GM12878 (cell line): ENCODE measurements around the gene TM6SF1. TPM values are rescaled to one million over a fixed set of nuclear protein-coding genes. Genes with fewer than 3 reads are reported as not detected.

ENCODE experiments used
- ATAC-seq: fragments of 200-7000 bp; cut with Tn5 transposase; 3 replicates; pipeline ENCODE4 v1.9.1; 2020; ENCODE audit warnings: mild to moderate bottlenecking, moderate library complexity
- BruUV-seq: library from RNA; stranded (reverse); fragments of 400-500 nt; replicated peaks from 2 replicates; lab custom pipeline; 2021; lab: Mats Ljungman, UMichigan
- CTCF ChIA-PET: fragments of 300-600 bp; sonication (Branson Sonifier 250); formaldehyde crosslinking; extraction: SDS; loops from one replicate; lab custom pipeline; 2021; ENCODE audit warnings: inconsistent platforms; lab: Yijun Ruan, JAX
- POLR2A ChIA-PET: fragments of 350-600 bp; formaldehyde crosslinking; extraction: SDS; loops from one replicate; lab custom pipeline; 2021; ENCODE audit warnings: inconsistent platforms; lab: Charles Lee
- RAD21 ChIA-PET: fragments of 300-600 bp; sonication (Branson Sonifier 250); formaldehyde crosslinking; loops from one replicate; lab custom pipeline; 2023; ENCODE audit warnings: antibody characterized with exemption; ENCODE audit not compliant: unreplicated experiment; lab: Charles Lee
- SMC1A ChIA-PET: fragments of 300-600 bp; sonication (Branson Sonifier 250); formaldehyde crosslinking; loops from one replicate; lab custom pipeline; 2023; ENCODE audit not compliant: unreplicated experiment, uncharacterized antibody; lab: Charles Lee
- DNase-seq: peaks from one replicate; pipeline ENCODE4 v3.0.0-alpha.2; 2011; ENCODE audit warnings: low read depth, low spot score
- FAIRE-seq: peaks from 3 replicates; lab custom pipeline; 2011; peaks lifted over from hg19 to GRCh38; lab: Jason Lieb, UNC
- H2AFZ ChIP-seq: 2 replicates; pipeline ENCODE4 v1.6.0; 2011; ENCODE audit warnings: low read depth, low read length, control low read depth; ENCODE audit not compliant: control insufficient read depth
- H3K27ac ChIP-seq: 2 replicates; pipeline ENCODE4 v1.5.1; 2011; ENCODE audit warnings: control low read depth; ENCODE audit not compliant: control insufficient read depth, insufficient read depth
- H3K27me3 ChIP-seq, 2 experiments: replicated peaks in 1 of 2; 2 replicates each; pipeline versions ENCODE4 v1.6.0 to v1.6.1; 2011; ENCODE audit warnings: low read length in 1 of 2; ENCODE audit not compliant: control insufficient read depth in 2 of 2, insufficient read depth in 2 of 2
- H3K36me3 ChIP-seq, 2 experiments: 2 replicates each; pipeline ENCODE4 v1.5.1; 2011; ENCODE audit warnings: low read length in 1 of 2; ENCODE audit not compliant: control insufficient read depth in 2 of 2, insufficient read depth in 2 of 2
- H3K4me1 ChIP-seq: 2 replicates; pipeline ENCODE4 v1.6.1; 2011; ENCODE audit warnings: mild to moderate bottlenecking, low read length, moderate library complexity, mixed read lengths; ENCODE audit not compliant: control insufficient read depth, insufficient read depth
- H3K4me2 ChIP-seq: 2 replicates; pipeline ENCODE4 v1.6.0; 2011; ENCODE audit warnings: control low read depth; ENCODE audit not compliant: control insufficient read depth, insufficient read depth
- H3K4me3 ChIP-seq: fragments of 200-600 bp; sonication (generic); 2 replicates; pipeline ENCODE4 v1.5.1; 2016
- H3K79me2 ChIP-seq: 2 replicates; pipeline ENCODE4 v1.6.0; 2011; ENCODE audit warnings: low read length; ENCODE audit not compliant: control insufficient read depth, insufficient read depth
- H3K9ac ChIP-seq: 2 replicates; pipeline ENCODE4 v1.8.0; 2011; ENCODE audit warnings: low read length, control low read depth, mixed read lengths; ENCODE audit not compliant: control insufficient read depth, insufficient read depth
- H3K9me3 ChIP-seq: replicated peaks from 3 replicates; pipeline ENCODE4 v1.5.1; 2011; ENCODE audit warnings: mild to moderate bottlenecking, low read length; ENCODE audit not compliant: control insufficient read depth, insufficient read depth
- H4K20me1 ChIP-seq: 2 replicates; pipeline ENCODE4 v1.6.0; 2011; ENCODE audit not compliant: control insufficient read depth, insufficient read depth
- DPF2 ChIP-seq: fragments of 450-650 bp; IDR thresholded peaks from 2 replicates; pipeline ENCODE4 v1.6.1; 2017; ENCODE audit warnings: mild to moderate bottlenecking
- MEF2B ChIP-seq: fragments of 450-650 bp; IDR thresholded peaks from 2 replicates; pipeline ENCODE4 v1.6.1; 2018; ENCODE audit warnings: mild to moderate bottlenecking, moderate library complexity; ENCODE audit not compliant: partially characterized antibody, poor library complexity, severe bottlenecking
- NFYA ChIP-seq: IDR thresholded peaks from 2 replicates; pipeline ENCODE4 v1.6.1; 2011; ENCODE audit warnings: low read depth, mild to moderate bottlenecking, low read length, improper control_type of control experiment, borderline replicate concordance
- NRF1 ChIP-seq: conservative IDR thresholded peaks from 2 replicates; pipeline ENCODE4 v1.6.1; 2011; ENCODE audit warnings: mild to moderate bottlenecking, low read depth, low read length, improper control_type of control experiment
- POLR2A ChIP-seq: IDR thresholded peaks from 2 replicates; pipeline ENCODE4 v1.6.1; 2011; ENCODE audit warnings: low read depth, mild to moderate bottlenecking, low read length
- RAD21 ChIP-seq: IDR thresholded peaks from 2 replicates; pipeline ENCODE4 v1.6.1; 2011; ENCODE audit warnings: mild to moderate bottlenecking, low read depth, low read length, moderate library complexity; ENCODE audit not compliant: insufficient read depth
- RCOR1 ChIP-seq: conservative IDR thresholded peaks from 2 replicates; pipeline ENCODE4 v1.6.1; 2012; ENCODE audit warnings: low read depth, low read length, improper control_type of control experiment
- SREBF1 ChIP-seq: IDR thresholded peaks from 2 replicates; pipeline ENCODE4 v1.6.1; 2012; ENCODE audit warnings: mild to moderate bottlenecking, low read length
- STAT3 ChIP-seq: IDR thresholded peaks from 2 replicates; pipeline ENCODE4 v1.6.1; 2011; ENCODE audit warnings: low read depth, low read length, improper control_type of control experiment
- TBL1XR1 ChIP-seq: IDR thresholded peaks from 2 replicates; pipeline ENCODE4 v1.6.1; 2012; ENCODE audit warnings: low read depth, low read length, improper control_type of control experiment
- WGBS: methylation state at CpG from one replicate; pipeline ENCODE4 v1.1.6; 2016; ENCODE audit warnings: low lambda C conversion rate; ENCODE audit not compliant: insufficient replicate concordance, insufficient coverage; ENCODE audit errors: missing lambda C conversion rate; 5-methylcytosine and 5-hydroxymethylcytosine counted together
- in situ Hi-C: fragments of 300-500 bp; cut with MboI; formaldehyde crosslinking; loops from 9 replicates; pipeline ENCODE4 v1.14.3; 2018; ENCODE audit warnings: mixed read lengths
- intact Hi-C: fragments of 100-400 bp; cut with micrococcal nuclease; formaldehyde crosslinking; loops from one replicate; pipeline ENCODE4 v1.14.2; 2022; ENCODE audit not compliant: unreplicated experiment
- polyA plus RNA-seq, 11 experiments: library from polyadenylated mRNA; depleted of rRNA in 4 of 11; unstranded in 6 of 11; stranded (reverse) in 5 of 11; fragments of >200 nt; fragmentation: Nextera tagmentation in 4 of 11; fragmentation: Illumina TruSeq in 1 of 11; extraction: Ambion mirVana in 4 of 11; extraction: Trizol in 1 of 11; gene quantifications; 1 replicate in 1 of 11; 2 replicates in 10 of 11; pipeline versions ENCODE4 v1.2.1 to v1.2.3, GENCODE V29; 2011 to 2016; ENCODE audit warnings: inconsistent platforms in 2 of 11, missing spikeins in 2 of 11, low read depth in 1 of 11
- total RNA-seq, 4 experiments: library from RNA; depleted of rRNA in 3 of 4; stranded (reverse); fragments of >200 nt in 3 of 4; fragmentation: Illumina TruSeq in 1 of 4; extraction: Trizol in 1 of 4; gene quantifications; 2 replicates each; pipeline versions ENCODE4 v1.2.1 to v1.2.3, GENCODE V29; 2013 to 2021
- TF ChIP-seq, protein P1 (sequence below): fragments of 450-650 bp; IDR thresholded peaks from 2 replicates; pipeline ENCODE4 v1.6.1; 2017; ENCODE audit warnings: mild to moderate bottlenecking
- TF ChIP-seq, protein P2 (sequence below): IDR thresholded peaks from 2 replicates; pipeline ENCODE4 v1.6.1; 2011; ENCODE audit warnings: mild to moderate bottlenecking, low read depth, low read length, moderate library complexity; ENCODE audit not compliant: insufficient replicate concordance
- TF ChIP-seq, protein P3 (sequence below): fragments of 450-650 bp; IDR thresholded peaks from 2 replicates; pipeline ENCODE4 v1.6.1; 2017; ENCODE audit warnings: low read depth, mild to moderate bottlenecking, moderate library complexity
- TF ChIP-seq, protein P4 (sequence below): fragments of 450-650 bp; IDR thresholded peaks from 2 replicates; pipeline ENCODE4 v1.6.1; 2017; ENCODE audit warnings: antibody characterized with exemption, mild to moderate bottlenecking, moderate library complexity

The TM6SF1 gene
- total and polyA plus RNA-seq, 10 of the 15 experiments (the other 5 are each of a cell fraction or from before 2014, with no cell fraction given), result 0.56 to 2.7 (median 1.2) TPM

DNA sequence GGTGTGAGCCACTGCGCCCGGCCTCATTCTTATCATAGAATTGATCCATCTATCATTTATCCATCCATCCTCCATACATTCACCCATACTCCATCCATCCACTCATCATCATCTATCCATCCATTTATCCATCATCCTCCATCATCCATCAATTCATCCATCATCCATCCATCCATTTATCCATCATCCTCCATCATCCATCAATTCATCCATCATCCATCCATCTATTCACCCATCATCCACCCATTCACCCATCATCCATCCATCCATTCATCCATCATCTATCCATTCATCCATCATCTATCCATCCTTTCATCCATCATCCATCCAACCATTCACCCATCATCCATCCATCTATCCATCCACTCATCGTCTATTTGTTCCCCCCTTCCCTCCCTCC lies 3.7 kb downstream of the TM6SF1 start (continued):
- TF ChIP-seq, protein P1, sequence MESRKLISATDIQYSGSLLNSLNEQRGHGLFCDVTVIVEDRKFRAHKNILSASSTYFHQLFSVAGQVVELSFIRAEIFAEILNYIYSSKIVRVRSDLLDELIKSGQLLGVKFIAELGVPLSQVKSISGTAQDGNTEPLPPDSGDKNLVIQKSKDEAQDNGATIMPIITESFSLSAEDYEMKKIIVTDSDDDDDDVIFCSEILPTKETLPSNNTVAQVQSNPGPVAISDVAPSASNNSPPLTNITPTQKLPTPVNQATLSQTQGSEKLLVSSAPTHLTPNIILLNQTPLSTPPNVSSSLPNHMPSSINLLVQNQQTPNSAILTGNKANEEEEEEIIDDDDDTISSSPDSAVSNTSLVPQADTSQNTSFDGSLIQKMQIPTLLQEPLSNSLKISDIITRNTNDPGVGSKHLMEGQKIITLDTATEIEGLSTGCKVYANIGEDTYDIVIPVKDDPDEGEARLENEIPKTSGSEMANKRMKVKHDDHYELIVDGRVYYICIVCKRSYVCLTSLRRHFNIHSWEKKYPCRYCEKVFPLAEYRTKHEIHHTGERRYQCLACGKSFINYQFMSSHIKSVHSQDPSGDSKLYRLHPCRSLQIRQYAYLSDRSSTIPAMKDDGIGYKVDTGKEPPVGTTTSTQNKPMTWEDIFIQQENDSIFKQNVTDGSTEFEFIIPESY, result no peak
- no peak for TF ChIP-seq RAD21
- no peak for TF ChIP-seq NFYA

DNA sequence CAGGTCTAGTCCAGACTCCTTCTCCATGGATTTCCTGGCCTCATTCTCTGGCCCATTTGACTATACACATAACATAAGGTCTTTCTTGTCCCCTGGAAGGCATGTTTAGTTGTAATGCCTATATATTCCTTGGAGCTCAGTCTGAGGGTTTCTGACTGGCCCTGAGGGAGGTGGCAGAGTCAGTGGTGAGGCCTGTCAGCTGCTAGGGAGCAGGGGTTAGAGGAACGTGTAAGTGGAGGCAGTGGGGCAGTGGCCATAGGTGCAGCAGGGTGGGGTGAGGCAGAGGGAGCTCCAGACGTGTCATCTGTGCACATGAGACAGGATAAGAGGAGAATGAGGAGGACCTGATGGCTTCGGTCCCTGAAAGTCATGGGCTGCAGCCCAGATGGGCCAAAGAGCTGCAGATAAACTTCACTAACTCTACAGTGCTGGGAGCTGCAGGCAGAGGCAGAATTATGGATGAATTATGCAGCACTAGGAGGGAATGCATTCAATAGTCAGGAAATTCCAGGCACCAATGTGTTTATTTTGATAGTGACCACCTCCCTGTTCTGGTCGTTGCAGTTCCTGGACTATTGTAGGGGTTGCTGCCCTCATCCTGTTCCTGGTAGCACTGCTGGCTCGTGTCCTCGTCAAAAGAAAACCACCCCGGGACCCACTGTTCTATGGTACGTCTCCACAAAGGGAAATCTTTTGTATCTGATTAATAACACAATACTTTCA lies 4.9 kb downstream of the TM6SF1 start:
- ATAC-seq, result no peak
- Histone ChIP-seq H3K79me2 (no peaks in the 10 kb centered on the region; the same call in 1 of the 2 replicates), H4K20me1 (no peaks in the 10 kb centered on the region), H3K4me3 (no peak overlapping the region), H3K4me1 (peaks cover 27% of the 10 kb centered on the region), H3K4me2 (no peak overlapping the region), H3K9me3 (no peaks in the 10 kb centered on the region), H3K27ac (no peak overlapping the region), H2AFZ (no peak overlapping the region), H3K27me3 (no peaks in the 10 kb centered on the region), H3K36me3 (peaks cover 0 to 1% of the 10 kb centered on the region in 2 experiments; a peak in 2 of 4 replicates), H3K9ac (no peak overlapping the region)
- POLR2A ChIA-PET, result no interaction called here
- SMC1A ChIA-PET, result no interaction called here
- intact Hi-C loops, result no loop called here
- BruUV-seq, result no TSS peak
- CTCF ChIA-PET, result no interaction called here
- TF ChIP-seq TBL1XR1, result no peak
- TF ChIP-seq POLR2A, result no peak
- TF ChIP-seq RCOR1, result no peak
- no peak for TF ChIP-seq SREBF1
- TF ChIP-seq, protein P2, sequence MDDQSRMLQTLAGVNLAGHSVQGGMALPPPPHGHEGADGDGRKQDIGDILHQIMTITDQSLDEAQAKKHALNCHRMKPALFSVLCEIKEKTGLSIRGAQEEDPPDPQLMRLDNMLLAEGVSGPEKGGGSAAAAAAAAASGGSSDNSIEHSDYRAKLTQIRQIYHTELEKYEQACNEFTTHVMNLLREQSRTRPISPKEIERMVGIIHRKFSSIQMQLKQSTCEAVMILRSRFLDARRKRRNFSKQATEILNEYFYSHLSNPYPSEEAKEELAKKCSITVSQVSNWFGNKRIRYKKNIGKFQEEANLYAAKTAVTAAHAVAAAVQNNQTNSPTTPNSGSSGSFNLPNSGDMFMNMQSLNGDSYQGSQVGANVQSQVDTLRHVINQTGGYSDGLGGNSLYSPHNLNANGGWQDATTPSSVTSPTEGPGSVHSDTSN, result no peak
- TF ChIP-seq, protein P3, sequence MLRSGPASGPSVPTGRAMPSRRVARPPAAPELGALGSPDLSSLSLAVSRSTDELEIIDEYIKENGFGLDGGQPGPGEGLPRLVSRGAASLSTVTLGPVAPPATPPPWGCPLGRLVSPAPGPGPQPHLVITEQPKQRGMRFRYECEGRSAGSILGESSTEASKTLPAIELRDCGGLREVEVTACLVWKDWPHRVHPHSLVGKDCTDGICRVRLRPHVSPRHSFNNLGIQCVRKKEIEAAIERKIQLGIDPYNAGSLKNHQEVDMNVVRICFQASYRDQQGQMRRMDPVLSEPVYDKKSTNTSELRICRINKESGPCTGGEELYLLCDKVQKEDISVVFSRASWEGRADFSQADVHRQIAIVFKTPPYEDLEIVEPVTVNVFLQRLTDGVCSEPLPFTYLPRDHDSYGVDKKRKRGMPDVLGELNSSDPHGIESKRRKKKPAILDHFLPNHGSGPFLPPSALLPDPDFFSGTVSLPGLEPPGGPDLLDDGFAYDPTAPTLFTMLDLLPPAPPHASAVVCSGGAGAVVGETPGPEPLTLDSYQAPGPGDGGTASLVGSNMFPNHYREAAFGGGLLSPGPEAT, result no peak
- TF ChIP-seq MEF2B, result no peak
- no peak for TF ChIP-seq NRF1
- TF ChIP-seq STAT3, result no peak
- no peak for TF ChIP-seq DPF2
- TF ChIP-seq, protein P4, sequence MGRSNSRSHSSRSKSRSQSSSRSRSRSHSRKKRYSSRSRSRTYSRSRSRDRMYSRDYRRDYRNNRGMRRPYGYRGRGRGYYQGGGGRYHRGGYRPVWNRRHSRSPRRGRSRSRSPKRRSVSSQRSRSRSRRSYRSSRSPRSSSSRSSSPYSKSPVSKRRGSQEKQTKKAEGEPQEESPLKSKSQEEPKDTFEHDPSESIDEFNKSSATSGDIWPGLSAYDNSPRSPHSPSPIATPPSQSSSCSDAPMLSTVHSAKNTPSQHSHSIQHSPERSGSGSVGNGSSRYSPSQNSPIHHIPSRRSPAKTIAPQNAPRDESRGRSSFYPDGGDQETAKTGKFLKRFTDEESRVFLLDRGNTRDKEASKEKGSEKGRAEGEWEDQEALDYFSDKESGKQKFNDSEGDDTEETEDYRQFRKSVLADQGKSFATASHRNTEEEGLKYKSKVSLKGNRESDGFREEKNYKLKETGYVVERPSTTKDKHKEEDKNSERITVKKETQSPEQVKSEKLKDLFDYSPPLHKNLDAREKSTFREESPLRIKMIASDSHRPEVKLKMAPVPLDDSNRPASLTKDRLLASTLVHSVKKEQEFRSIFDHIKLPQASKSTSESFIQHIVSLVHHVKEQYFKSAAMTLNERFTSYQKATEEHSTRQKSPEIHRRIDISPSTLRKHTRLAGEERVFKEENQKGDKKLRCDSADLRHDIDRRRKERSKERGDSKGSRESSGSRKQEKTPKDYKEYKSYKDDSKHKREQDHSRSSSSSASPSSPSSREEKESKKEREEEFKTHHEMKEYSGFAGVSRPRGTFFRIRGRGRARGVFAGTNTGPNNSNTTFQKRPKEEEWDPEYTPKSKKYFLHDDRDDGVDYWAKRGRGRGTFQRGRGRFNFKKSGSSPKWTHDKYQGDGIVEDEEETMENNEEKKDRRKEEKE, result no peak
- RAD21 ChIA-PET, result no interaction called here
- 59% methylated on average over 8 of the region's 8 CpGs for WGBS
- in situ Hi-C loops, result loop anchor here (5.0 kb wide), 1 partner anchor 50 kb away; no protein-coding TSS in a partner anchor
- FAIRE-seq, result no peak
- no peak for DNase-seq
